Duodenal mucosa (tissue), 2 donors: ENCODE measurements around the gene MDH1.
"Not testable (repeated sequence)": the region's sequence is repeated elsewhere in the genome, so short reads cannot be mapped to it uniquely, and the experiment has no call there.

ENCODE experiments used
- H3K27ac ChIP-seq: one replicate; pipeline ENCODE4 v1.7.0; 2013; ENCODE audit warnings: low read depth, low read length
- H3K27me3 ChIP-seq, 2 donors: one replicate each; pipeline ENCODE4 v1.7.0; 2013; ENCODE audit warnings: low read length in 2 of 2, control low read depth in 1 of 2; ENCODE audit not compliant: insufficient read depth in 2 of 2, control insufficient read depth in 1 of 2
- H3K36me3 ChIP-seq, 2 donors: one replicate each; pipeline ENCODE4 v1.7.0; 2013; ENCODE audit warnings: low read length in 2 of 2, control low read depth in 1 of 2; ENCODE audit not compliant: insufficient read depth in 2 of 2, control insufficient read depth in 1 of 2
- H3K4me1 ChIP-seq, 2 donors: one replicate each; pipeline ENCODE4 v1.7.0; 2013; ENCODE audit warnings: low read length in 2 of 2, control low read depth in 1 of 2; ENCODE audit not compliant: insufficient read depth in 2 of 2, control insufficient read depth in 1 of 2
- H3K4me3 ChIP-seq, 2 donors: one replicate each; pipeline ENCODE4 v1.7.0; 2013; ENCODE audit warnings: low read length in 2 of 2, low read depth in 1 of 2
- H3K9ac ChIP-seq, 2 donors: one replicate each; pipeline ENCODE4 v1.7.0; 2013; ENCODE audit warnings: low read length in 2 of 2, low read depth in 1 of 2
- H3K9me3 ChIP-seq, 2 donors: one replicate each; pipeline ENCODE4 v1.7.0; 2013; ENCODE audit warnings: low read length in 2 of 2, control low read depth in 1 of 2; ENCODE audit not compliant: control insufficient read depth in 1 of 2

Gene MDH1

DNA sequence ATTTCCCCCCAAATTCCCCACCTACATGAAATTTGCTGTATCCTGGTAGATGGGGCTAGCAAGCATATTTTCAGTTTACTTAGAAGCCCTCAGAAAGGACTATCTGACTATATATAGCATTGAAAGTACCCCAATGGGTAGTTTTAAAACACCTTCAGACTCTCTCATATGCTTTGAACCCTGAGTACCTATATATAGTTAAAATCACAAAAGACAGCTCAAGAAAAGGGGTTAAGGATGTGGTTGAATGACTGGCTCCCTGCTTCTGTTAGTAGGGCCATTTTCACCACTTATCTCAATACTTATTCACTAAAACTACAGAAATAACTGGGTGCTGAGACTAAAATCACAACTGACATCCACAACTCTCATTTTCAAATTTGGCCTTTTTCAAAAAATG lies 19.0 kb upstream of the MDH1 start:
- no peaks in the 10 kb centered on the region for H3K27me3 ChIP-seq
- no peak overlapping the region for H3K9ac ChIP-seq
- H3K9me3 ChIP-seq: peaks cover 9 to 10% of the 10 kb centered on the region in 2 donors
- H3K36me3 ChIP-seq: no peaks in the 10 kb centered on the region
- no peaks in the 10 kb centered on the region for H3K4me1 ChIP-seq
- no peak overlapping the region for H3K4me3 ChIP-seq
- no peak overlapping the region for H3K27ac ChIP-seq

DNA sequence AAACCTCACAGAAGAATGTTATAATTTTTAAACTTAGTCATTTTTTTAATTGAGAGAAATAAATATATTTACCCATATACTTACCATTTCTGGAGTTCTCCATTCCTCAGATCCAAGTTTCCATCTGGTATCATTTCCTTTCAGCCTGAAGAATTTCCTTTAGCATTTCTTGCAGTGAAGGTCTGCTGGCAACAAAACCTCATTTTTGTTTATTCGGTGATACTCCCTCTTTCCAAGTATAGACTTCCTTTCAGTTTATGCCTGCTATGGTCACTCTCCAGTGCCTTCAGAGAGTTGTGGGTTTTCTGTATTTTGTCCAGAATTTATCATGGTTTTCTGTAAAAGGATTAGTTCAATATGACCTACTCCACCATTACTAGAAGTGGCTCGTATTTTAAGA lies 17.5 kb upstream of the MDH1 start:
- Histone ChIP-seq H3K9ac (no peak overlapping the region), H3K9me3 (peaks cover 7% of the 10 kb centered on the region in 2 donors), H3K4me1 (no peaks in the 10 kb centered on the region), H3K27ac (no peak overlapping the region), H3K27me3 (no peaks in the 10 kb centered on the region), H3K36me3 (no peaks in the 10 kb centered on the region), H3K4me3 (no peak overlapping the region)

DNA sequence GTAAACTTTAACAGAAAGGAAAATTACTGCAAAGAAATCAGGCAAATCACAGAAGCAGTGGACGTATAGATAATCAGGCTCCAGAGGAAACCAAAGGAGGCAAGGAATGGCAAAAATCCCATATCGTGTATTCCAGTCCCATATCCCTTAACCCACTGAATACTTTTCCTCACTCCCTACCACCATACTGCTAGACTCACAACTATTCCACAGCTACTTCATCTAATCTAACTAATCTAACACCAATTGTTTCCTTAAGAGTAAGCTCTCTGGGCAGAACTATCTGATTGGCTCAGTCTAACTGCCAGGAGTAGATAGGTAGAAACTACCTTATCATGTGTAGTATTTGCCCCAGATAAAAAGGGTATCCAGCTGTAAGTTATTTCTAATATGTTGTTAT lies 16.8 kb upstream of the MDH1 start:
- H3K9ac ChIP-seq: no peak overlapping the region
- H3K36me3 ChIP-seq: no peaks in the 10 kb centered on the region
- no peak overlapping the region for H3K27ac ChIP-seq
- H3K4me1 ChIP-seq: no peaks in the 10 kb centered on the region
- H3K4me3 ChIP-seq: no peak overlapping the region
- H3K9me3 ChIP-seq: peaks cover 0 to 3% of the 10 kb centered on the region in 2 donors
- H3K27me3 ChIP-seq: no peaks in the 10 kb centered on the region

DNA sequence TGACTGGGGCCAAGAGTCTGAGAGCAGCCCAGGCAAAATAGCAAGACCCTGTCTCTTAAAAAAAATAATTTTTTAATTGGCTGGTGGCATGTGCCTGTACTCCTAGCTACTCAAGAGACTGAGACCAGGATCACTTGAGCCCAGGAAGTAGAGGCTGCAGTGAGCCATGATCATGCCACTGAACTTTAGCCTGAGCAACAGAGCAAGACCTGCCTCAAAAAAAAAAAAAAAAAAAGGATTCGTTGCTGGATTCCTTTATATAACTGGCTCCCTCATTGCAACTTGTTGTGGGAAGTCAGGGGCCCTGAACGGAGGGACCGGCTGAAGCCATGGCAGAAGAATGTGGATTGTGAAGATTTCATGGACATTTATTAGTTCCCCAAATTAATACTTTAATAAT lies 15.7 kb upstream of the MDH1 start:
- not testable (repeated sequence) for H3K9ac ChIP-seq

DNA sequence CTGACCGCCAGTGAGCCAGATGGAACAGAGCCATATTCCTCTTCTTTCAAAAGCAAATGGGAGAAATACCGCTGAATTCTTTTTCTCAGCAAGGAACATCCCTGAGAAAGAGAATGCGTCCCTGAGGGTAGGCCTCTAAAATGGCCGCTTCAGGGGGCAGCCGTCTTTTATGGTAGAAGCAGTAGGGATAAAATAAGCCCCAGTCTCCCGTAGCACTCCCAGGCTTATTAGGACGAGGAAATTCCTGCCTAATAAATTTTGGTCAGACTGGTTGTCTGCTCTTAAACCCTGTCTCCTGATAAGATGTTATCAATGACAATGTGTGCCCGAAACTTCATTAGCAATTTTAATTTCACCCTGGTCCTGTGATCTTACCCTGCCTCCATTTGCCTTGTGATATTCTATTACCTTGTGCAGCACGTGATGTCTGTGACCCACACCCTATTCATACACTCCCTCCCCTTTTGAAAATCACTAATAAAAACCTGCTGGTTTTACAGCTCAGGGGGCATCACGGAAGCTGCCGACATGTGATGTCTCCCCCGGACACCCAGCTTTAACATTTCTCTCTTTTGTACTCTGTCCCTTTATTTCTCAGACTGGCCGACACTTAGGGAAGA lies 14.9 kb upstream of the MDH1 start:
- not testable (repeated sequence) for H3K9ac ChIP-seq, H3K9me3 ChIP-seq, H3K36me3 ChIP-seq, H3K4me1 ChIP-seq, H3K27ac ChIP-seq, H3K4me3 ChIP-seq, H3K27me3 ChIP-seq

More for the DNA sequence above, 15.7 kb upstream of the MDH1 start:
- H3K36me3 ChIP-seq, H3K27me3 ChIP-seq, H3K9me3 ChIP-seq, H3K4me1 ChIP-seq, H3K27ac ChIP-seq, H3K4me3 ChIP-seq: not testable (repeated sequence)

DNA sequence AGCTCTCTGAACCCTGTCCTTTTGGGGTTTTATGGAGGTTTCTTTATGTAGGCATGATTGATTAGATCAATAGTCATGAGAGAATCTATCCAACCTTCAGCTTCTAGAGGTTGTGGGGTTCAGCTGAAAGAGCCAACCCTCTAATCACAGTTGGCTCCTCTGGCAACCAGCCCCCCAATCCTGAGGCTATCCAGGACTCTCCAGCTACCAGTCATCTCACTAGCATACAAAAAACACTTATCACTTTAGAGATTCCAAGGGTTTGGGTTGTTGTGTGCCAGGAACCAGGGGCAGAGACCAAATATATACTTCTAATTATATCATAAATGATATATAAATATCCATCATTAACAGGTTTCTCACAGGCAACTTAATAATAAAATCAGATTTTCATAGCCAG lies 12.2 kb upstream of the MDH1 start:
- H3K9me3 ChIP-seq: no peaks in the 10 kb centered on the region
- H3K4me3 ChIP-seq: no peak overlapping the region
- no peak overlapping the region for H3K9ac ChIP-seq
- H3K4me1 ChIP-seq: no peaks in the 10 kb centered on the region
- H3K27ac ChIP-seq: no peak overlapping the region
- no peaks in the 10 kb centered on the region for H3K36me3 ChIP-seq
- no peaks in the 10 kb centered on the region for H3K27me3 ChIP-seq

DNA sequence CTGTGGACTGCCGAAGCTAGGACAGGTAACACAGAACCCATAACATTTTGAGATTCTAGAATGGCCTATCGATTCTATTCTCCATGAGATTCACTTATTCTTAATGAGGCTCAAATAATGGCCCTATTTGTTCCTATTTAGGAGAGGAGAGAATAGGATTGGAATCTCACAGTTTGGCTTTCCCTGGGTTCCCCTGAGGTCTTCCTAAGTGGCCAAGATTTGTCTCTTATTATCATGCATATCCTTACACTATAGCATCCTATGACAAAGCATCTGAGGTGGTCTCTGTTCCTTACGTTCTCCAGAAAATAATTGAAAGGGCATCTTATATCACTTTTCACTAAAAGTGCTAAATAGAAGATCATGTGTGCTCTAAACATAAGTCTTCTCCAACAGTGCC lies 10.0 kb upstream of the MDH1 start:
- H3K4me1 ChIP-seq: no peaks in the 10 kb centered on the region
- H3K27me3 ChIP-seq: no peaks in the 10 kb centered on the region
- H3K36me3 ChIP-seq: no peaks in the 10 kb centered on the region
- H3K9me3 ChIP-seq: no peaks in the 10 kb centered on the region
- no peak overlapping the region for H3K27ac ChIP-seq
- no peak overlapping the region for H3K9ac ChIP-seq
- no peak overlapping the region for H3K4me3 ChIP-seq

DNA sequence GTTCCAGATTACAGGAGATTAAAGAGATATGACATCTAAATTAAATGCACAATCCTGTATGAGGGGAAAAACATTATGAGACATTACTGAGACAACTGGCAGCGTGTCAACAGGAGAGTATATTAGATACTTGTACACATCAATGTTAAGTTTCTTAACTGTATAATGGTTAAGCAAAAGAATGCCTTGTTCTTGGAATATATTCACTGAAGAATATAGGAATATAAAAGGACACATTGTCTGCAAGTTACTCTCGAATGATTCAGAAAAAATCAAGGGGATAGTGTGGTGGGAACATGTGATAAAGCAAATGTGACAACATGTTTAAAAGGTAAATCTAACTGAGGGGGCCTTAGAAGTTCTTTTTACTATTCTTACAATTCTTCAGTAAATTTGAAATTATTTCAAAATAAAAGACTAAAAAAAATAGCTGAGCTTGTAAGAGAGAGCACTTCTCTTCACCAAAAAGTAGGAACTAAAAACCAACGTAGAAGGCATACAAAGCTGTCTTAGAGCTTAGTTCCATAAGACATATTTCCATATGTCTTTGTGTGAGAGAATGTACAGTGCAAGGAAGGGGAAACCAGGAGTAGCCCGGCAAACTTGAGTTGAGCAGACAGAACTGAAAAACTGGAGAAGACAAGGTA lies 8.0 kb upstream of the MDH1 start:
- Histone ChIP-seq H3K9ac (no peak overlapping the region), H3K9me3 (no peaks in the 10 kb centered on the region), H3K4me1 (no peaks in the 10 kb centered on the region), H3K27ac (no peak overlapping the region), H3K4me3 (no peak overlapping the region), H3K36me3 (no peaks in the 10 kb centered on the region), H3K27me3 (no peaks in the 10 kb centered on the region)

DNA sequence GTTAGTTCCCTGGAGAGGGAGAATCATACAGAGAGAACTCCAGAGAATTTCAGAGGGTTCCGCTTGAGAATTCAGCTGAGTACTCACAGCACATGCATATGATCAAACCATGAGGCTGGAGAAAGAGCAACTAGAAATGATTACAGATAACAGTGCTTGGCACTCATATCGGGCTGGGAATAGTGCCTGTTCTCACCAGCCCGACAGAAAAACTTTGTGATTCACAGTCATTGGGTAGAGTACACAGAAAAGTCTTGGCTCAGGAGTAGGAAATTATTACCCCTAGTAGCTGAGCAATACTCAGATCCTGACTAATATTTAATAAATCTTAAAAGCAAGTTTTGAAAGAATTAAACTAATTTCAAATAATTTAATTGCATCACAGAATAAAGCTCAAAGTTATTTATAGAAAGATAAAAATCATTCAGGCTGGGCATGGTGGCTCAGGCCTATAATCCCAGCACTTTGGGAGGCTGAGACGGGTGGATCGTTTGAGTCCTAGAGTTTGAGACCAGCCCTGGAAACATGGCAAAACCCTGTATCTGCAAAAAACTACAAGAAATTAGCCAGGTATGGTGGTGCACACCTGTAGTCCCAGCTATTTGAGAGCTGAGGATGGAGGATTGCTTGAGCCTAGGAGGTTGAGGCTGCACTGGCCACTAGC lies 7.3 kb upstream of the MDH1 start:
- Histone ChIP-seq H3K9ac (no peak overlapping the region), H3K9me3 (no peaks in the 10 kb centered on the region), H3K27ac (no peak overlapping the region), H3K4me3 (no peak overlapping the region), H3K4me1 (no peaks in the 10 kb centered on the region), H3K27me3 (no peaks in the 10 kb centered on the region), H3K36me3 (no peaks in the 10 kb centered on the region)

DNA sequence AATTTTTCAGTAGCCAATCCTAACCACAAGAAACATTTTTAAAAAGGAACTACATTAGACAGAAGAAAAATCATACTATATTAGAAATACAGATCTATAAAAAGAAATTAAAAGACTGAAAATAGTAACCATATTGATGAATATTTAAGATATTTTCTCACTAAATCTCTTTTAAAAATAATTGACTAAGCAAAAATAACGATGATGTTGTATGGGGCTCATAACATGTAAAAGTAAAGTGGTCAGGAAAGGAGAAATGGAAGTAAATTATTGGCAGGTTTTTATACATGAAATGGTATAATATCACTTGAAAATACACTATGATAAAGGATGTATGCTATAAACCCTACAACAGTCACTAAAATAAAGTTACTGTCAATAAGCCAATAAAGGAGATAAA lies 5.9 kb upstream of the MDH1 start:
- Histone ChIP-seq H3K4me1 (peaks cover 4 to 6% of the 10 kb centered on the region in 2 donors), H3K4me3 (no peak overlapping the region), H3K27ac (no peak overlapping the region)

More for the DNA sequence above, 5.9 kb upstream of the MDH1 start:
- Histone ChIP-seq H3K36me3 (no peaks in the 10 kb centered on the region), H3K9me3 (no peaks in the 10 kb centered on the region), H3K9ac (no peak overlapping the region), H3K27me3 (no peaks in the 10 kb centered on the region)
